Left ventricle myocardium inferior (tissue), 1 donor: ENCODE data around the gene PIGT. TPM values are rescaled to one million over a fixed set of nuclear protein-coding genes. Genes with fewer than 3 reads are reported as not detected.

Source experiments
- DNase-seq: peaks from one replicate; pipeline ENCODE4 v3.0.0-alpha.2; 2020
- H3K27ac ChIP-seq: fragments of 200-600 bp; replicated peaks from 2 replicates; pipeline ENCODE4 v1.8.0; 2021
- H3K27me3 ChIP-seq: fragments of 200-600 bp; 2 replicates; pipeline ENCODE4 v1.8.0; 2021; ENCODE audit warnings: low read depth
- H3K36me3 ChIP-seq: fragments of 200-600 bp; 2 replicates; pipeline ENCODE4 v1.8.0; 2021
- H3K4me1 ChIP-seq: fragments of 200-600 bp; 2 replicates; pipeline ENCODE4 v1.8.0; 2021
- H3K4me3 ChIP-seq: fragments of 200-600 bp; 2 replicates; pipeline ENCODE4 v1.8.0; 2021; ENCODE audit warnings: mild to moderate bottlenecking, moderate library complexity
- H3K9me3 ChIP-seq: fragments of 200-600 bp; replicated peaks from 2 replicates; pipeline ENCODE4 v1.8.0; 2021
- intact Hi-C: fragments of 100-400 bp; cut with micrococcal nuclease; formaldehyde crosslinking; loops from one replicate; pipeline ENCODE4 v1.11.0; 2022
- total RNA-seq: library from RNA; stranded (reverse); fragmentation: NEBNext Ultra II Directional; extraction: Animal tissue kit (Norgen Biotek cat#: 25700); gene quantifications from one replicate; pipeline ENCODE4 v1.2.1, GENCODE V29; 2021
- TF ChIP-seq, protein P1 (sequence below): fragments of 200-600 bp; IDR thresholded peaks from 2 replicates; pipeline ENCODE4 v1.8.0; 2021; ENCODE audit warnings: antibody characterized with exemption, mild to moderate bottlenecking, borderline replicate concordance
- donor health status: DM: no; HTN: yes; CAD: no; lungs with severe emphysema.

The PIGT gene
- total RNA-seq, 1 donor from 2014 or later: 126 TPM

DNA sequence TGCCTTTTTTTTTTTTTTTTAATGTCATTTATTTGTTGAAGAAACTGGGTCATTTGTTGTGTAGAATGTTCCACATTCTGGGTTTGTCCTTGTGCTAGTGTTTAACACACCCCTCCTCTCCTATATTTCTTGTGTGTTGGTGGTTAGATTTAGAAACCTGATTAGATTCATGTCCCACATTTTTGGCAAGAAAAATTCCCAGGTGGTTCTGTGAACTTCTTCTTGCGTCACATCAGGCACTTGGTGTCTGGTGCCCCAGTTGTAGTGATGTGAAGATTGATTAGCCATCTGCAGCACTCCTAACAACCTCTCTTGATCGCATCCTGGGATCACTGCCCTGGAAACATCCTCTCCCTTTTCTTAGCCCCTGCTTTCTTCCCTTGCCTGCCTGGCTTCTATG is 7.8 kb downstream of the PIGT start:
- Histone ChIP-seq H3K4me1 (peaks cover 38% of the 10 kb centered on the region), H3K9me3 (no peaks in the 10 kb centered on the region), H3K27me3 (no peaks in the 10 kb centered on the region), H3K36me3 (peaks cover 70% of the 10 kb centered on the region), H3K27ac (no peak overlapping the region), H3K4me3 (no peak overlapping the region)
- intact Hi-C loops: no loop called here
- DNase-seq: no peak
- TF ChIP-seq, protein P1, sequence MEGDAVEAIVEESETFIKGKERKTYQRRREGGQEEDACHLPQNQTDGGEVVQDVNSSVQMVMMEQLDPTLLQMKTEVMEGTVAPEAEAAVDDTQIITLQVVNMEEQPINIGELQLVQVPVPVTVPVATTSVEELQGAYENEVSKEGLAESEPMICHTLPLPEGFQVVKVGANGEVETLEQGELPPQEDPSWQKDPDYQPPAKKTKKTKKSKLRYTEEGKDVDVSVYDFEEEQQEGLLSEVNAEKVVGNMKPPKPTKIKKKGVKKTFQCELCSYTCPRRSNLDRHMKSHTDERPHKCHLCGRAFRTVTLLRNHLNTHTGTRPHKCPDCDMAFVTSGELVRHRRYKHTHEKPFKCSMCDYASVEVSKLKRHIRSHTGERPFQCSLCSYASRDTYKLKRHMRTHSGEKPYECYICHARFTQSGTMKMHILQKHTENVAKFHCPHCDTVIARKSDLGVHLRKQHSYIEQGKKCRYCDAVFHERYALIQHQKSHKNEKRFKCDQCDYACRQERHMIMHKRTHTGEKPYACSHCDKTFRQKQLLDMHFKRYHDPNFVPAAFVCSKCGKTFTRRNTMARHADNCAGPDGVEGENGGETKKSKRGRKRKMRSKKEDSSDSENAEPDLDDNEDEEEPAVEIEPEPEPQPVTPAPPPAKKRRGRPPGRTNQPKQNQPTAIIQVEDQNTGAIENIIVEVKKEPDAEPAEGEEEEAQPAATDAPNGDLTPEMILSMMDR: no peak

DNA sequence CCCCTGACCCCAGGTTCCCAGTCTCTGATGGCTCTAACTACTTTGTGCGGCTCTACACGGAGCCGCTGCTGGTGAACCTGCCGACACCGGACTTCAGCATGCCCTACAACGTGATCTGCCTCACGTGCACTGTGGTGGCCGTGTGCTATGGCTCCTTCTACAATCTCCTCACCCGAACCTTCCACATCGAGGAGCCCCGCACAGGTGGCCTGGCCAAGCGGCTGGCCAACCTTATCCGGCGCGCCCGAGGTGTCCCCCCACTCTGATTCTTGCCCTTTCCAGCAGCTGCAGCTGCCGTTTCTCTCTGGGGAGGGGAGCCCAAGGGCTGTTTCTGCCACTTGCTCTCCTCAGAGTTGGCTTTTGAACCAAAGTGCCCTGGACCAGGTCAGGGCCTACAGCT is 9.6 kb downstream of the PIGT start:
- no peak for DNase-seq
- Histone ChIP-seq H3K9me3 (no peaks in the 10 kb centered on the region), H3K4me1 (peaks cover 19% of the 10 kb centered on the region), H3K27me3 (no peaks in the 10 kb centered on the region), H3K36me3 (peaks cover 62% of the 10 kb centered on the region), H3K4me3 (no peak overlapping the region), H3K27ac (no peak overlapping the region)
- TF ChIP-seq, protein P1: no peak
- intact Hi-C loops: no loop called here

DNA sequence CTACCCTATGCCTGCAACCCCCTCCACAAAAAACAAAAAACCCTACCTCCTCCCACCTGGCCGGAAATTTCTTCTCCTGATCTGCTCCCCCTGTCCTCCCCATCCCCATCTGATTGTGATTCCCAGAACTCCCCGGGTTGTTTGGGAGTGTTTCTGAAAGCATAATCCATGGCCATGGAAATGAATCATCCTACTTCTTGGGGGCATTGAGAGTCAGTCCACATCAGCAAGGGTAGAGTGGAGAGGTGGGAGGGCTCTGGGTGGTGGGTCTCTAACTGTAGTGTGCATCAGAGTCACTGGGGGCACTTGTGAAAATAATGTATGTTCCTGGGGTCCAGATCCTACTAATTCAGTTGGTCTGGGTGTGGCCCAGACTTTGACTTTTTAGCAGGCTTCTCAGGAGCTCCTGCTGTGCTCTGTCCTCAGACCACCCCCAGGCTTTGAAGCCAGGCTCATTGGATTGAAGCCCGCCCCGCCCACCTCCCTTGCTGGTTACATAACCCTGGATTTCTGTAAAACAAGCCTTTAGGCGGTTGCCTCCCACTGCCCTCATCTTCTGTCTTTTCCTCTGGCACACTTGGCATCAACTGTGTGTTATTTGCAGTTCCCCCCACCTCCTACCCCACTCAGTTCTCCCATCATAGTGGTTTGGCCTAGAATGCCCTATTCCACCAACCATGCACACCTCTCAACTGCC is 10.5 kb downstream of the PIGT start:
- intact Hi-C loops: no loop called here
- H3K27me3 ChIP-seq: no peaks in the 10 kb centered on the region
- peaks cover 16% of the 10 kb centered on the region for H3K4me1 ChIP-seq
- no peak overlapping the region for H3K4me3 ChIP-seq
- peaks cover 53% of the 10 kb centered on the region for H3K36me3 ChIP-seq
- no peak for DNase-seq
- TF ChIP-seq, protein P1: no peak
- no peaks in the 10 kb centered on the region for H3K9me3 ChIP-seq
- no peak overlapping the region for H3K27ac ChIP-seq

DNA sequence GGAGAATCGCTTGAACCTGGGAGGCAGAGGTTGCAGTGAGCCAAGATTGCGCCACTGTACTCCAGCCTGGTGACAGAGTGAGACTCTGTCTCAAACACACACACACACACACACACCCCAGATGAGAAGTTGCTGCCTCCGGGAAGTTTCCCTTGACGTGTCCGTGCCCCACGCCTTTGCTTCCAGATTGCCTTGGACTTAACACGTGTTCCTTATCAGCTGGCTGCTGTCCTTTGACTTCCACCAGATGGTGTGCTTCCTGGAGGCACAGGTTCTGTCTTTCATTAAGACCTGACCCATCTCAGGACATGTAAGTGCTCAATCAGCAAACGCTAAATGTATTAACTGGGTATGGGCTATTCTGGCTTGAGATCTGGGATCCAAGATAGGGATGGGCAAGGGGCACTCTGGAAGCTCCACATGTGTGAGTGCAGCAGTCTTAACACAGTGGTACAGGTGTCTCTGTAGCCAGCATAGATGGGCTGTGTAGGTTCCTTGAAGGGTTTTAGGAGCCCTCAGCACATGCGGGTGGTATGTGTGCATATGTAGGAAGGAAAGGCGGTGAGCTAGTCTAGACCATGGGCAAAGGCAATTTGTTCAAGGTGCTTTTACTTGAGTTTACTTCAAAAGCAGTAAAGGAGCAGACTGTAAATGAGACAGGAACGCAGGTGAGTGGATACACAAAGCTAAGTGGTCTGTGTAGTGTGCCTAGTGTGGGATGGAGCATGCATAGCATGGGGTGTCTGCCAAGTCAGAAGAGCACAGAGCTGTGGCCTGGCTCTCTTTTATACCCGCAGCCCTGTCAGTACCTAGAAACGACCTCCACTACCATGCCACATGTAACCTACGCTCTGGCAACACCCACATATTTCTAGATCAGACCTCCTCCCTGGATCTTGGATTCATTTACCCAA is 11.6 kb downstream of the PIGT start:
- no peak for DNase-seq
- Histone ChIP-seq H3K36me3 (peaks cover 43% of the 10 kb centered on the region), H3K27me3 (no peaks in the 10 kb centered on the region), H3K27ac (no peak overlapping the region), H3K4me3 (no peak overlapping the region), H3K4me1 (peaks cover 16% of the 10 kb centered on the region), H3K9me3 (no peaks in the 10 kb centered on the region)
- TF ChIP-seq, protein P1: no peak
- intact Hi-C loops: no loop called here

DNA sequence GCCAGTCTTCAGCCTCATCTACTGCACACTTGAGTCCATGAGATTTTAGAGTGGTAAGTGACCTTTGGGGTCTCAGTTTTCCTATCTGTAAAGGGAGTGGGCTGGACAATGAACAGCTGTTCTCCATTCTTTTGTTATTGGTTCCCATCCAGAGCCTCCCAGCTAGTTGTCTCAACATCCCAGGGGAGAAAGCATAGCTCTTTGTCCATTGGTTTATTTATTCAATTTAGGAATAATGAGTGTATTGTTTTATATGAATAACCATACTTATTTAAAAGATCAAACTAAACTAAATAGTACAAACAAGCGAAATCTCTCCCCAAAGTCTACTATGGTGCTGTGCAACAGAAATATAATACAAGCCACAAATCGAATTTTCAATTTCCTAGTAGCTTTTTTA is 13.7 kb downstream of the PIGT start:
- Histone ChIP-seq H3K9me3 (no peaks in the 10 kb centered on the region), H3K4me1 (peaks cover 24% of the 10 kb centered on the region), H3K36me3 (peaks cover 21% of the 10 kb centered on the region), H3K27me3 (no peaks in the 10 kb centered on the region), H3K4me3 (no peak overlapping the region), H3K27ac (no peak overlapping the region)
- no peak for DNase-seq
- TF ChIP-seq, protein P1: no peak
- intact Hi-C loops: no loop called here
